H9 (cell line): ENCODE results near the gene FAM180B. TPM values are rescaled to one million over a fixed set of nuclear protein-coding genes. Genes with fewer than 3 reads are reported as not detected.

Experiments used
- DNase-seq: peaks from one replicate; pipeline ENCODE4 v3.0.0-alpha.2; 2017
- H2AFZ ChIP-seq: one replicate; pipeline ENCODE4 v1.6.1; 2013; ENCODE audit warnings: mild to moderate bottlenecking, low read length, control low read depth, moderate library complexity
- H2AK5ac ChIP-seq: 2 replicates; pipeline ENCODE4 v1.6.1; 2013; ENCODE audit warnings: low read length, control low read depth, mixed read lengths; ENCODE audit not compliant: insufficient read length
- H2BK120ac ChIP-seq: one replicate; pipeline ENCODE4 v1.6.1; 2013; ENCODE audit warnings: low read depth, mild to moderate bottlenecking, low read length, control low read depth, inconsistent platforms; ENCODE audit not compliant: poor library complexity, severe bottlenecking
- H2BK12ac ChIP-seq: 2 replicates; pipeline ENCODE4 v1.6.1; 2013; ENCODE audit warnings: low read length, control low read depth, mixed read lengths, low read depth; ENCODE audit not compliant: insufficient read length
- H2BK15ac ChIP-seq: 2 replicates; pipeline ENCODE4 v1.6.1; 2013; ENCODE audit warnings: low read depth, low read length, control low read depth
- H2BK20ac ChIP-seq: one replicate; pipeline ENCODE4 v1.6.1; 2013; ENCODE audit warnings: low read depth, mild to moderate bottlenecking, low read length, control low read depth, inconsistent platforms; ENCODE audit not compliant: poor library complexity, severe bottlenecking
- H2BK5ac ChIP-seq: 2 replicates; pipeline ENCODE4 v1.6.1; 2013; ENCODE audit warnings: low read length, control low read depth, mixed read lengths; ENCODE audit not compliant: insufficient read length
- H3K14ac ChIP-seq: 2 replicates; pipeline ENCODE4 v1.6.1; 2013; ENCODE audit warnings: low read length, control low read depth; ENCODE audit not compliant: insufficient read depth
- H3K18ac ChIP-seq: 2 replicates; pipeline ENCODE4 v1.6.1; 2013; ENCODE audit warnings: low read depth, mild to moderate bottlenecking, mixed read lengths, low read length, control low read depth; ENCODE audit not compliant: insufficient read length
- H3K23ac ChIP-seq: 2 replicates; pipeline ENCODE4 v1.6.1; 2013; ENCODE audit warnings: low read length, control low read depth, mixed read lengths, low read depth; ENCODE audit not compliant: insufficient read length
- H3K23me2 ChIP-seq: 2 replicates; pipeline ENCODE4 v1.6.1; 2013; ENCODE audit warnings: low read depth, mild to moderate bottlenecking, mixed read lengths, low read length, control low read depth; ENCODE audit not compliant: insufficient read length, poor library complexity, severe bottlenecking
- H3K27ac ChIP-seq: 2 replicates; pipeline ENCODE4 v1.5.1; 2013; ENCODE audit warnings: low read length, control low read depth, mixed read lengths, low read depth; ENCODE audit not compliant: insufficient read length
- H3K27me3 ChIP-seq: 2 replicates; pipeline ENCODE4 v1.6.1; 2013; ENCODE audit warnings: low read length, control low read depth, inconsistent platforms; ENCODE audit not compliant: insufficient read depth
- H3K4ac ChIP-seq: 2 replicates; pipeline ENCODE4 v1.6.1; 2013; ENCODE audit warnings: low read depth, mild to moderate bottlenecking, control low read depth, inconsistent platforms, low read length, moderate library complexity
- H3K4me1 ChIP-seq: 2 replicates; pipeline ENCODE4 v1.6.1; 2013; ENCODE audit warnings: low read length, control low read depth, inconsistent platforms; ENCODE audit not compliant: insufficient read depth
- H3K4me2 ChIP-seq: 2 replicates; pipeline ENCODE4 v1.6.1; 2013; ENCODE audit warnings: low read length, control low read depth, mixed read lengths; ENCODE audit not compliant: insufficient read length, insufficient read depth
- H3K56ac ChIP-seq: 2 replicates; pipeline ENCODE4 v1.6.1; 2013; ENCODE audit warnings: low read depth, mild to moderate bottlenecking, mixed read lengths, low read length, control low read depth; ENCODE audit not compliant: insufficient read length
- H3K79me1 ChIP-seq: 2 replicates; pipeline ENCODE4 v1.6.1; 2013; ENCODE audit warnings: low read depth, mild to moderate bottlenecking, moderate library complexity, low read length, control low read depth, inconsistent platforms; ENCODE audit not compliant: insufficient read depth, poor library complexity, severe bottlenecking
- H3K79me2 ChIP-seq: 2 replicates; pipeline ENCODE4 v1.6.1; 2013; ENCODE audit warnings: low read length, control low read depth, inconsistent platforms; ENCODE audit not compliant: insufficient read depth
- H3K9ac ChIP-seq: 2 replicates; pipeline ENCODE4 v1.6.1; 2013; ENCODE audit warnings: low read length, control low read depth, mixed read lengths; ENCODE audit not compliant: insufficient read length; ENCODE audit errors: extremely low read depth
- H3K9me3 ChIP-seq: one replicate; pipeline ENCODE4 v1.6.1; 2013; ENCODE audit warnings: low read depth, low read length, inconsistent platforms; ENCODE audit not compliant: control insufficient read depth
- H3T11ph ChIP-seq: one replicate; pipeline ENCODE4 v1.6.1; 2013; ENCODE audit warnings: mild to moderate bottlenecking, low read length, control low read depth, inconsistent platforms
- H4K20me1 ChIP-seq: one replicate; pipeline ENCODE4 v1.6.1; 2013; ENCODE audit not compliant: control insufficient read depth, insufficient read length, insufficient read depth
- H4K5ac ChIP-seq: 2 replicates; pipeline ENCODE4 v1.6.1; 2013; ENCODE audit warnings: low read depth, mild to moderate bottlenecking, mixed read lengths, low read length, control low read depth; ENCODE audit not compliant: insufficient read length
- H4K8ac ChIP-seq: replicated peaks from 2 replicates; pipeline ENCODE4 v1.6.1; 2013; ENCODE audit warnings: low read length, control low read depth, mixed read lengths, low read depth; ENCODE audit not compliant: insufficient read length
- H4K91ac ChIP-seq: 2 replicates; pipeline ENCODE4 v1.6.1; 2013; ENCODE audit warnings: low read depth, mild to moderate bottlenecking, moderate library complexity, mixed read lengths, low read length, control low read depth; ENCODE audit not compliant: insufficient read length
- H3K27ac Mint-ChIP-seq, 3 experiments: 2 replicates in 2 of 3; 3 replicates in 1 of 3; pipeline ENCODE4 v1.8.0; 2020 to 2021; ENCODE audit warnings: mixed read lengths in 3 of 3, mild to moderate bottlenecking in 1 of 3, moderate library complexity in 1 of 3
- H3K27me3 Mint-ChIP-seq: 2 replicates; pipeline ENCODE4 v1.8.0; 2021; ENCODE audit warnings: low read depth, mild to moderate bottlenecking, moderate library complexity, mixed read lengths
- H3K36me3 Mint-ChIP-seq, 3 experiments: 2 replicates in 2 of 3; 3 replicates in 1 of 3; pipeline ENCODE4 v1.8.0; 2020 to 2021; ENCODE audit warnings: low read depth in 3 of 3, mixed read lengths in 3 of 3; ENCODE audit not compliant: insufficient read depth in 1 of 3
- H3K4me1 Mint-ChIP-seq, 2 experiments: 2 replicates each; pipeline ENCODE4 v1.8.0; 2020; ENCODE audit warnings: mixed read lengths in 2 of 2
- H3K4me3 Mint-ChIP-seq, 2 experiments: 2 replicates in 1 of 2; 3 replicates in 1 of 2; pipeline ENCODE4 v1.8.0; 2020 to 2021; ENCODE audit warnings: mild to moderate bottlenecking in 2 of 2, mixed read lengths in 2 of 2, moderate library complexity in 1 of 2
- H3K9me3 Mint-ChIP-seq, 2 experiments: 2 replicates in 1 of 2; 3 replicates in 1 of 2; pipeline ENCODE4 v1.8.0; 2020; ENCODE audit warnings: mild to moderate bottlenecking in 2 of 2, mixed read lengths in 2 of 2, moderate library complexity in 1 of 2
- WGBS: extraction: QIAGEN DNeasy Blood & Tissue Kit; methylation state at CpG from one replicate; pipeline ENCODE4 v1.1.7; 2013; ENCODE audit warnings: missing lambda C conversion rate, low lambda C conversion rate, mixed read lengths; ENCODE audit not compliant: insufficient read length; ENCODE audit errors: extremely low coverage; 5-methylcytosine and 5-hydroxymethylcytosine counted together
- total RNA-seq: library from RNA; stranded (reverse); gene quantifications from 2 replicates; pipeline ENCODE4 v1.2.1, GENCODE V29; 2021
- TF ChIP-seq, protein P1 (sequence below): fragments of 200-600 bp; sonication (generic); conservative IDR thresholded peaks from 3 replicates; pipeline ENCODE4 v1.8.0; 2021; ENCODE audit warnings: antibody characterized with exemption, mild to moderate bottlenecking

The FAM180B gene
- total RNA-seq, 1 experiment from 2014 or later = 0.37 TPM

DNA sequence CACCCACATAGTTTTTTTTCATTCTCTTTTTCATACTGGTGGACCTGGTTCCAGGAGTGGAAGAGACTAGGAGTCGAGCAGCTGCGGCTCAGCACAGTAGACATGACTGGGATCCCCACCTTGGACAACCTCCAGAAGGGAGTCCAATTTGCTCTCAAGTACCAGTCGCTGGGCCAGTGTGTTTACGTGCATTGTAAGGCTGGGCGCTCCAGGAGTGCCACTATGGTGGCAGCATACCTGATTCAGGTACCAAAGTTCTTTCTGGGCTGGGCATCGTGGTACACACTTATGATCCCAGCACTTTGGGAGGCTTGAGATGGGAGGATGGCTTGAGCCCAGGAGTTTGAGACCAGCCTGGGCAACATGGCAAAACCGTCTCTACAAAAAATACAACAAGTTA, 16.8 kb upstream of the FAM180B start:
- H3K79me2 ChIP-seq = no peaks in the 10 kb centered on the region; the same call in 1 of the 2 replicates
- no CpG with 5 or more reads among the region's 7 CpGs for WGBS
- peaks cover 15 to 61% (median 52%) of the 10 kb centered on the region in 3 experiments for H3K36me3 Mint-ChIP-seq

More for the DNA sequence above, 16.8 kb upstream of the FAM180B start:
- H3K4me2 ChIP-seq = no peak overlapping the region
- H3K27me3 ChIP-seq = no peaks in the 10 kb centered on the region
- Mint-ChIP-seq H3K9me3 (no peaks in the 10 kb centered on the region), H3K4me1 (peaks cover 8 to 10% of the 10 kb centered on the region in 2 experiments), H3K27me3 (no peaks in the 10 kb centered on the region), H3K27ac (no peak overlapping the region), H3K4me3 (no peak overlapping the region)
- H3K18ac ChIP-seq = no peak overlapping the region
- no peak overlapping the region for H3K56ac ChIP-seq
- no peaks in the 10 kb centered on the region for H3K23me2 ChIP-seq
- peaks cover 3% of the 10 kb centered on the region for H3K79me1 ChIP-seq
- TF ChIP-seq, protein P1, sequence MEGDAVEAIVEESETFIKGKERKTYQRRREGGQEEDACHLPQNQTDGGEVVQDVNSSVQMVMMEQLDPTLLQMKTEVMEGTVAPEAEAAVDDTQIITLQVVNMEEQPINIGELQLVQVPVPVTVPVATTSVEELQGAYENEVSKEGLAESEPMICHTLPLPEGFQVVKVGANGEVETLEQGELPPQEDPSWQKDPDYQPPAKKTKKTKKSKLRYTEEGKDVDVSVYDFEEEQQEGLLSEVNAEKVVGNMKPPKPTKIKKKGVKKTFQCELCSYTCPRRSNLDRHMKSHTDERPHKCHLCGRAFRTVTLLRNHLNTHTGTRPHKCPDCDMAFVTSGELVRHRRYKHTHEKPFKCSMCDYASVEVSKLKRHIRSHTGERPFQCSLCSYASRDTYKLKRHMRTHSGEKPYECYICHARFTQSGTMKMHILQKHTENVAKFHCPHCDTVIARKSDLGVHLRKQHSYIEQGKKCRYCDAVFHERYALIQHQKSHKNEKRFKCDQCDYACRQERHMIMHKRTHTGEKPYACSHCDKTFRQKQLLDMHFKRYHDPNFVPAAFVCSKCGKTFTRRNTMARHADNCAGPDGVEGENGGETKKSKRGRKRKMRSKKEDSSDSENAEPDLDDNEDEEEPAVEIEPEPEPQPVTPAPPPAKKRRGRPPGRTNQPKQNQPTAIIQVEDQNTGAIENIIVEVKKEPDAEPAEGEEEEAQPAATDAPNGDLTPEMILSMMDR = no peak
- H3K9ac ChIP-seq = no peak overlapping the region
- H2BK15ac ChIP-seq = no peak overlapping the region
- H4K5ac ChIP-seq = no peak overlapping the region
- H2BK12ac ChIP-seq = no peak overlapping the region
- no peak overlapping the region for H2AFZ ChIP-seq
- no peak overlapping the region for H2BK5ac ChIP-seq
- H3T11ph ChIP-seq = no peak overlapping the region
- no peak for DNase-seq
- no peak overlapping the region for H3K23ac ChIP-seq
- no peak overlapping the region for H3K4ac ChIP-seq
- no peak overlapping the region for H3K14ac ChIP-seq
- H3K9me3 ChIP-seq = no peaks in the 10 kb centered on the region
- H3K4me1 ChIP-seq = no peaks in the 10 kb centered on the region
- no peak overlapping the region for H2AK5ac ChIP-seq
- no peak overlapping the region for H2BK120ac ChIP-seq
- H4K91ac ChIP-seq = no peak overlapping the region
- H4K8ac ChIP-seq = no peak overlapping the region
- no peaks in the 10 kb centered on the region for H4K20me1 ChIP-seq
- no peak overlapping the region for H3K27ac ChIP-seq
- H2BK20ac ChIP-seq = no peak overlapping the region
